Measurements from ENCODE around the gene WSB1. TPM values are rescaled to one million over a fixed set of nuclear protein-coding genes. Genes with fewer than 3 reads are reported as not detected.
A peak's percentile ranks its signal among the peaks of the same experiment; 100 is the strongest.

Gene WSB1
- total and polyA plus RNA-seq, 9 of the 15 experiments (the other 6 are each of a cell fraction or from before 2014, with no cell fraction given) = 22.8 to 229 (median 81.1) TPM

DNA sequence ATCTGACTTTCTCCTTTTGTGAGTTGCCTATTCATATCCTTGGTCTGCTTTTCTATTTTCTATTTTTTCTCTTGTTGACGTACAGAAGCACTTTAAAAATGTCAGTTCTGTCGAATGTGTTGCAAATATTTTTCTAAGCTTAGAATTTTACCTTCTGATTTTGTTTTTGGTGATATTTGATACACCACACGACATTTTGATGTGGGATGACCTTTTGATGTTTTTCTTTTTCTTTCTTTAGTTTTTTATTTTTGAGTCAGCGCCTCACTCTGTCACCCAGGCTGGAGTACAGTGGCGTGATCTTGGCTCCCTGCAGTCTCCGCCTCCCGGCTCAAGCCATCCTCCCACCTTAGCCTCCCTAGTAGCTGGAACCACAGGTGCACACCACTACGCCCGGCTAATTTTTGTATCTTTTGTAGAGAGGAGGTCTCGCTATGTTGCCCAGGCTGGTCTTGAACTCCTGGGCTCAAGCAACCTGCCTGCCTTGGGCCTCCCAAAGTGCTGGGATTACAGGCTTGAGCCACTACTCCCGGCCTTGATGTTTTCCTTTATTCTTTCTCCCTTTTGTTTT, 39.6 kb downstream of the WSB1 start (continued):
- TF ChIP-seq FOXJ2 (tag; IDR thresholded peaks at IDR 0.05) (no peak), CBFA2T3 (IDR thresholded peaks at IDR 0.05) (no peak; the same call in 1 of the 2 replicates), SOX6 (IDR thresholded peaks at IDR 0.05) (no peak), BRF1 (IDR thresholded peaks at IDR 0.05; ENCODE audit: borderline replicate concordance, extremely low read depth, insufficient read length) (no peak), ZNF133 (CRISPR knock-in tag; IDR thresholded peaks at IDR 0.05) (no peak), ZNF175 (CRISPR knock-in tag; IDR thresholded peaks at IDR 0.05; ENCODE audit: low read depth) (peak; percentile 68; the same call in 1 of the 2 replicates), CBX3 (IDR thresholded peaks at IDR 0.05; ENCODE audit: borderline replicate concordance in 1 of 2, low read length in 2 of 2) (no peak), BRD4 (IDR thresholded peaks at IDR 0.05) (no peak; the same call in 1 of the 2 replicates), KLF16 (IDR thresholded peaks at IDR 0.05) (no peak), NR1H2 (CRISPR knock-in tag; IDR thresholded peaks at IDR 0.05) (no peak), ZNF165 (CRISPR knock-in tag; IDR thresholded peaks at IDR 0.05; ENCODE audit: borderline replicate concordance) (no peak), FOXP1 (CRISPR knock-in tag; IDR thresholded peaks at IDR 0.05) (no peak), ZC3H11A (IDR thresholded peaks at IDR 0.05; ENCODE audit: low read depth, low read length) (no peak), ZNF12 (CRISPR knock-in tag; IDR thresholded peaks at IDR 0.05) (no peak), ZNF23 (CRISPR knock-in tag; IDR thresholded peaks at IDR 0.05) (no peak), L3MBTL2 (IDR thresholded peaks at IDR 0.05) (peak; percentile 52), GTF2F1 (IDR thresholded peaks at IDR 0.05; ENCODE audit: low read depth, low read length) (no peak), PTRF (tag; IDR thresholded peaks at IDR 0.05) (no peak), NFATC3 (IDR thresholded peaks at IDR 0.05) (peak; percentile 54; the same call in 1 of the 2 replicates), DMBX1 (CRISPR knock-in tag; IDR thresholded peaks at IDR 0.05; ENCODE audit: borderline replicate concordance) (no peak), HIVEP1 (CRISPR knock-in tag; IDR thresholded peaks at IDR 0.05) (no peak), ZFP30 (CRISPR knock-in tag; IDR thresholded peaks at IDR 0.05; ENCODE audit: borderline replicate concordance) (no peak), EP400 (IDR thresholded peaks at IDR 0.05) (peak; percentile 66; the same call in 1 of the 2 replicates), ZNF253 (CRISPR knock-in tag; conservative IDR thresholded peaks at IDR 0.05) (no peak)
- TF ChIP-seq, protein P1, sequence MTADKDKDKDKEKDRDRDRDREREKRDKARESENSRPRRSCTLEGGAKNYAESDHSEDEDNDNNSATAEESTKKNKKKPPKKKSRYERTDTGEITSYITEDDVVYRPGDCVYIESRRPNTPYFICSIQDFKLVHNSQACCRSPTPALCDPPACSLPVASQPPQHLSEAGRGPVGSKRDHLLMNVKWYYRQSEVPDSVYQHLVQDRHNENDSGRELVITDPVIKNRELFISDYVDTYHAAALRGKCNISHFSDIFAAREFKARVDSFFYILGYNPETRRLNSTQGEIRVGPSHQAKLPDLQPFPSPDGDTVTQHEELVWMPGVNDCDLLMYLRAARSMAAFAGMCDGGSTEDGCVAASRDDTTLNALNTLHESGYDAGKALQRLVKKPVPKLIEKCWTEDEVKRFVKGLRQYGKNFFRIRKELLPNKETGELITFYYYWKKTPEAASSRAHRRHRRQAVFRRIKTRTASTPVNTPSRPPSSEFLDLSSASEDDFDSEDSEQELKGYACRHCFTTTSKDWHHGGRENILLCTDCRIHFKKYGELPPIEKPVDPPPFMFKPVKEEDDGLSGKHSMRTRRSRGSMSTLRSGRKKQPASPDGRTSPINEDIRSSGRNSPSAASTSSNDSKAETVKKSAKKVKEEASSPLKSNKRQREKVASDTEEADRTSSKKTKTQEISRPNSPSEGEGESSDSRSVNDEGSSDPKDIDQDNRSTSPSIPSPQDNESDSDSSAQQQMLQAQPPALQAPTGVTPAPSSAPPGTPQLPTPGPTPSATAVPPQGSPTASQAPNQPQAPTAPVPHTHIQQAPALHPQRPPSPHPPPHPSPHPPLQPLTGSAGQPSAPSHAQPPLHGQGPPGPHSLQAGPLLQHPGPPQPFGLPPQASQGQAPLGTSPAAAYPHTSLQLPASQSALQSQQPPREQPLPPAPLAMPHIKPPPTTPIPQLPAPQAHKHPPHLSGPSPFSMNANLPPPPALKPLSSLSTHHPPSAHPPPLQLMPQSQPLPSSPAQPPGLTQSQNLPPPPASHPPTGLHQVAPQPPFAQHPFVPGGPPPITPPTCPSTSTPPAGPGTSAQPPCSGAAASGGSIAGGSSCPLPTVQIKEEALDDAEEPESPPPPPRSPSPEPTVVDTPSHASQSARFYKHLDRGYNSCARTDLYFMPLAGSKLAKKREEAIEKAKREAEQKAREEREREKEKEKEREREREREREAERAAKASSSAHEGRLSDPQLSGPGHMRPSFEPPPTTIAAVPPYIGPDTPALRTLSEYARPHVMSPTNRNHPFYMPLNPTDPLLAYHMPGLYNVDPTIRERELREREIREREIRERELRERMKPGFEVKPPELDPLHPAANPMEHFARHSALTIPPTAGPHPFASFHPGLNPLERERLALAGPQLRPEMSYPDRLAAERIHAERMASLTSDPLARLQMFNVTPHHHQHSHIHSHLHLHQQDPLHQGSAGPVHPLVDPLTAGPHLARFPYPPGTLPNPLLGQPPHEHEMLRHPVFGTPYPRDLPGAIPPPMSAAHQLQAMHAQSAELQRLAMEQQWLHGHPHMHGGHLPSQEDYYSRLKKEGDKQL (CRISPR knock-in tag; IDR thresholded peaks at IDR 0.05; ENCODE audit: borderline replicate concordance) = no peak
- TF ChIP-seq, protein P2, sequence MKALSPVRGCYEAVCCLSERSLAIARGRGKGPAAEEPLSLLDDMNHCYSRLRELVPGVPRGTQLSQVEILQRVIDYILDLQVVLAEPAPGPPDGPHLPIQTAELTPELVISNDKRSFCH (CRISPR knock-in tag; IDR thresholded peaks at IDR 0.05) = no peak
- TF ChIP-seq, protein P2 (tag; IDR thresholded peaks at IDR 0.05) = no peak
